ENCODE results near the gene IL23R.
"Not testable (repeated sequence)": the region's sequence is repeated elsewhere in the genome, so short reads cannot be mapped to it uniquely, and the experiment has no call there.

The IL23R gene

GRCh38 chr1:67166196-67166595 is at the start of gene IL23R:
Gene IL23R (plus strand): TSS chr1:67166454. CDS start chr1:67168121, 1,667 bp downstream.
- no peak for DNase-seq

GRCh38 chr1:67118191-67118590 is 48.1 kb upstream of the IL23R start:
- no peak for DNase-seq

- no peak for DNase-seq
Measured at GRCh38 chr1:67118646-67119045, 47.6 kb upstream of the IL23R start.

- DNase-seq, result no peak
Measured at GRCh38 chr1:67120855-67121619, 45.2 kb upstream of the IL23R start.

GRCh38 chr1:67124455-67124854 is 41.8 kb upstream of the IL23R start:
- DNase-seq, result no peak

GRCh38 chr1:67126111-67126746 is 40.0 kb upstream of the IL23R start:
- no peak for DNase-seq

GRCh38 chr1:67126974-67127373 is 39.3 kb upstream of the IL23R start:
- DNase-seq, result no peak

GRCh38 chr1:67130673-67131072 is 35.6 kb upstream of the IL23R start:
- no peak for DNase-seq

GRCh38 chr1:67133177-67133576 is 33.1 kb upstream of the IL23R start:
- no peak for DNase-seq

- no peak for DNase-seq
Measured at GRCh38 chr1:67134695-67135094, 31.6 kb upstream of the IL23R start, which contains the start of gene C1orf141. Gene C1orf141 (minus strand): TSS chr1:67134970. CDS start chr1:67127240, 7,730 bp downstream.

- no peak for DNase-seq
Measured at GRCh38 chr1:67135354-67135753, 30.9 kb upstream of the IL23R start.

- DNase-seq, result no peak
Measured at GRCh38 chr1:67137307-67137753, 28.9 kb upstream of the IL23R start.

GRCh38 chr1:67138813-67139499 is 27.3 kb upstream of the IL23R start:
- no peak for DNase-seq

GRCh38 chr1:67140460-67140859 is 25.8 kb upstream of the IL23R start:
- no peak for DNase-seq

- not testable (repeated sequence) for DNase-seq
Measured at GRCh38 chr1:67141832-67142231, 24.4 kb upstream of the IL23R start.

GRCh38 chr1:67142931-67143330 is 23.3 kb upstream of the IL23R start:
- no peak for DNase-seq

- no peak for DNase-seq
Measured at GRCh38 chr1:67143966-67144365, 22.3 kb upstream of the IL23R start.

- DNase-seq, result no peak
Measured at GRCh38 chr1:67144696-67145095, 21.6 kb upstream of the IL23R start.

- DNase-seq, result no peak
Measured at GRCh38 chr1:67146101-67146500, 20.2 kb upstream of the IL23R start.

GRCh38 chr1:67146539-67146938 is 19.7 kb upstream of the IL23R start:
- DNase-seq, result no peak

- not testable (repeated sequence) for DNase-seq
Measured at GRCh38 chr1:67147973-67148372, 18.3 kb upstream of the IL23R start.

- DNase-seq, result no peak
Measured at GRCh38 chr1:67148516-67149178, 17.6 kb upstream of the IL23R start.

GRCh38 chr1:67149179-67149770 is 17.0 kb upstream of the IL23R start:
- no peak for DNase-seq

Data from NCI-H2081 treated with DMSO at 0.1 percent for 48 hours (cell line).